Smooth muscle cell (in vitro differentiated cells): ENCODE measurements around the gene FBXO5. TPM values are rescaled to one million over a fixed set of nuclear protein-coding genes. Genes with fewer than 3 reads are reported as not detected.

Source experiments
- DNase-seq: peaks from one replicate; lab custom pipeline; 2025; ENCODE audit not compliant: unreplicated experiment; lab: John Stamatoyannopoulos, UW
- H2AFZ ChIP-seq: fragments of 200-600 bp; sonication (generic); 2 replicates; pipeline ENCODE4 v1.6.0; 2016; ENCODE audit warnings: antibody characterized with exemption, low read depth, mild to moderate bottlenecking
- H3F3A ChIP-seq: fragments of 200-600 bp; sonication (generic); 2 replicates; pipeline ENCODE4 v1.6.0; 2017; ENCODE audit warnings: antibody characterized with exemption, low read depth
- H3K27ac ChIP-seq: fragments of 200-600 bp; sonication (generic); 2 replicates; pipeline ENCODE4 v1.5.1; 2016; ENCODE audit warnings: low read depth, mild to moderate bottlenecking
- H3K27me3 ChIP-seq: fragments of 200-600 bp; sonication (generic); 2 replicates; pipeline ENCODE4 v1.6.1; 2016; ENCODE audit warnings: low read depth, mild to moderate bottlenecking
- H3K36me3 ChIP-seq: fragments of 200-600 bp; sonication (generic); 2 replicates; pipeline ENCODE4 v1.5.1; 2016; ENCODE audit warnings: low read depth
- H3K4me1 ChIP-seq: fragments of 200-600 bp; sonication (generic); 2 replicates; pipeline ENCODE4 v1.5.1; 2016; ENCODE audit warnings: low read depth
- H3K4me2 ChIP-seq: fragments of 200-600 bp; sonication (generic); 2 replicates; pipeline ENCODE4 v1.6.0; 2016; ENCODE audit warnings: mild to moderate bottlenecking
- H3K4me3 ChIP-seq: fragments of 200-600 bp; sonication (generic); 2 replicates; pipeline ENCODE4 v1.5.1; 2016; ENCODE audit warnings: mild to moderate bottlenecking
- H3K79me2 ChIP-seq: fragments of 200-600 bp; sonication (generic); 2 replicates; pipeline ENCODE4 v1.6.0; 2016; ENCODE audit warnings: low read depth, mild to moderate bottlenecking
- H3K9ac ChIP-seq: fragments of 200-600 bp; sonication (generic); 2 replicates; pipeline ENCODE4 v1.6.0; 2016; ENCODE audit warnings: low read depth
- H3K9me3 ChIP-seq: fragments of 200-600 bp; sonication (generic); replicated peaks from 2 replicates; pipeline ENCODE4 v1.5.1; 2016; ENCODE audit warnings: low read depth
- H4K20me1 ChIP-seq: fragments of 200-600 bp; sonication (generic); 2 replicates; pipeline ENCODE4 v1.6.0; 2016; ENCODE audit warnings: low read depth
- CTCF ChIP-seq: fragments of 200-600 bp; sonication (generic); IDR thresholded peaks from 2 replicates; pipeline ENCODE4 v1.5.1; 2017; ENCODE audit warnings: borderline replicate concordance, mild to moderate bottlenecking, antibody characterized with exemption; ENCODE audit not compliant: insufficient read depth, poor library complexity, severe bottlenecking
- WGBS: methylation state at CpG from one replicate; pipeline ENCODE4 v1.1.7; 2016; ENCODE audit warnings: low lambda C conversion rate; 5-methylcytosine and 5-hydroxymethylcytosine counted together
- polyA plus RNA-seq: library from polyadenylated mRNA; unstranded; fragments of >200 nt; fragmentation: Nextera tagmentation; extraction: Ambion mirVana; gene quantifications from 2 replicates; pipeline ENCODE4 v1.2.1, GENCODE V29; 2016
- total RNA-seq: library from RNA; depleted of rRNA; stranded (reverse); fragments of >200 nt; gene quantifications from 2 replicates; pipeline ENCODE4 v1.2.3, GENCODE V29; 2014

FBXO5 gene
- total and polyA plus RNA-seq, 2 experiments from 2014 or later: 8.0 to 10.7 TPM

GRCh38 chr6:152977556-152977955 lies 5.3 kb downstream of the FBXO5 start:
- no peak for DNase-seq
- Histone ChIP-seq H3K9ac (no peak overlapping the region), H3F3A (no peaks in the 10 kb centered on the region), H3K9me3 (no peaks in the 10 kb centered on the region), H2AFZ (no peak overlapping the region), H3K4me1 (peaks cover 39% of the 10 kb centered on the region), H4K20me1 (peaks cover 62% of the 10 kb centered on the region), H3K27me3 (no peaks in the 10 kb centered on the region), H3K79me2 (peaks cover 90% of the 10 kb centered on the region), H3K36me3 (no peaks in the 10 kb centered on the region), H3K4me3 (no peak overlapping the region), H3K4me2 (no peak overlapping the region), H3K27ac (no peak overlapping the region)
- no peak for TF ChIP-seq CTCF

GRCh38 chr6:152976749-152977148 lies 6.1 kb downstream of the FBXO5 start:
- Histone ChIP-seq H3K4me3 (no peak overlapping the region), H3F3A (no peaks in the 10 kb centered on the region), H3K36me3 (peaks cover 4% of the 10 kb centered on the region), H3K4me1 (peaks cover 39% of the 10 kb centered on the region), H4K20me1 (peaks cover 54% of the 10 kb centered on the region), H3K27ac (no peak overlapping the region), H3K9me3 (no peaks in the 10 kb centered on the region), H3K9ac (no peak overlapping the region), H3K79me2 (peaks cover 82% of the 10 kb centered on the region), H2AFZ (no peak overlapping the region), H3K4me2 (no peak overlapping the region), H3K27me3 (no peaks in the 10 kb centered on the region)
- TF ChIP-seq CTCF: no peak
- DNase-seq: no peak
- WGBS: 85% methylated on average over 1 of the region's 1 CpG

DNA sequence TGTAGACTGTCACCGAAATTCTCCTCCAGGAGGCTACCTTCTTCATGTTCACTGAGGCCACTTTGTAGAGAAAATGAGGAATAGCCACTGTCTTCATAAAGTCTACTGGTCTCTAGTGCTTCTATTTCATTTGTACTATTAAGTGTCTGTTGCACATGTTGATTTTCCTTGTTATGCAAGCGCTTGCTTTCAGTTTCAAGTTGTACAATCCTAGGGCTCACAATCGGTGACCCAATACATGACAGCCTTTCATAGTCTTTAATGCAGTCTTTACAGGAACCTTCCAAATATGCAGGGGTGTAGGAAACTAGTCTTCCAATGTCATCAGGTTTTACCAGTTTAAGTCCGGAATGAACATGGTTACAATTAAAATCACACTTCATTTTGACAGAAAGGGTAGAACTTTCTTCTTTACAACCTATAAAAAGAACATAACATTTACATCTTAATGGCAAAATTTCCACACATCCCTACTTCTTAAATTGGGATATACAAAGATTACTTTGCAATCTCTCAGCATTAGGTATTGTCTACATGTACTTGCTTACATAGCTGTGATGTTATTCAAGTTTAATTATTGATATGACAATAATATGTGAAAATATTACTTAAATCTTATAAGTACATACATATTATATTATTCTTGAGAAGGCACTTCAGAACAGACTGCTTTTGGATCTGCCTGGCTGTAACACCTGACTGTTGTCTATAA lies 7.5 kb downstream of the FBXO5 start:
- Histone ChIP-seq H3K4me3 (no peak overlapping the region), H4K20me1 (peaks cover 40% of the 10 kb centered on the region), H3K9me3 (no peaks in the 10 kb centered on the region), H3F3A (no peaks in the 10 kb centered on the region), H3K79me2 (peaks cover 68% of the 10 kb centered on the region), H2AFZ (no peak overlapping the region), H3K4me1 (peaks cover 26% of the 10 kb centered on the region), H3K36me3 (peaks cover 15% of the 10 kb centered on the region), H3K4me2 (no peak overlapping the region), H3K27me3 (no peaks in the 10 kb centered on the region), H3K9ac (no peak overlapping the region), H3K27ac (no peak overlapping the region)
- no peak for DNase-seq
- TF ChIP-seq CTCF: no peak
- WGBS: 92% methylated on average over 4 of the region's 4 CpGs

GRCh38 chr6:152973916-152974315 lies 8.9 kb downstream of the FBXO5 start:
- peaks cover 26% of the 10 kb centered on the region for H4K20me1 ChIP-seq
- no peak overlapping the region for H2AFZ ChIP-seq
- peaks cover 53% of the 10 kb centered on the region for H3K79me2 ChIP-seq
- no peak overlapping the region for H3K4me3 ChIP-seq
- no peaks in the 10 kb centered on the region for H3F3A ChIP-seq
- H3K9me3 ChIP-seq: no peaks in the 10 kb centered on the region
- no peaks in the 10 kb centered on the region for H3K27me3 ChIP-seq
- H3K4me2 ChIP-seq: no peak overlapping the region
- 100% methylated on average over 1 of the region's 1 CpG for WGBS
- no peak for DNase-seq
- peaks cover 15% of the 10 kb centered on the region for H3K36me3 ChIP-seq
- H3K4me1 ChIP-seq: peaks cover 11% of the 10 kb centered on the region
- no peak for TF ChIP-seq CTCF
- no peak overlapping the region for H3K9ac ChIP-seq
- no peak overlapping the region for H3K27ac ChIP-seq
